Measurements from ENCODE around the gene PSMB11. TPM values are rescaled to one million over a fixed set of nuclear protein-coding genes. Genes with fewer than 3 reads are reported as not detected.

PSMB11 gene
- total RNA-seq, 8 experiments from 2014 or later: 0.05 to 0.76 (median 0.17) TPM; not detected in 2

DNA sequence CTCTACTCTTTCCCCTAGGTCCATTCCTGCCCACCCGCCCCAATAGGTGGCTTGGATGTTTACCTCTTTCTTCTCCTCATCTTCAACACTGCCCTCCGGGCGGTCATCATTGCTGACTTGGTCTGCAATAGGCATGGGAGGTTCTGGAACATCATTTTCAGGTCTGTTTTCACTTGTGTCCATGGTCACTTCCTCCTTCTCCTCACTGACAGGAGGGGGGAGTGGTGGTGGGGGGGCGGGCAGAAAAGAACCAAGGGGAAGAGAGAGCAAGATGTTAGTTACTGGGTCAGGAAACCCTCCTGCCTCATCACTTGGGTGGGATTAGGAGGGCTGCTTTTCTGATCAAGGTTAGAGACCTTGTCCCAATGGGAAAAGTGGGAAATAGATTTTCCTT lies 27.4 kb downstream of the PSMB11 start:
- in situ Hi-C loops (cut with MboI; ENCODE audit: low pct_unique_long_range_greater_than_20kb in 2 of 9, low sequenced_read_pairs in 9 of 9, unreplicated experiment in 9 of 9): loop anchor here in 6 of 9 experiments (10.0 to 25.0 kb wide), 3 partner anchors 85 to 507 kb away; partner anchors contain the start of genes AJUBA (in 2 of the 6) and HAUS4 (in 2 of the 6)
- peak overlapping the region in 2 of 5 donors; percentile 2 to 13 for H3K4me3 ChIP-seq
- 60 to 100% (median 76%) methylated on average over 1 to 2 of the region's 4 CpGs; no CpG with 5 or more reads in 6 of the 10 experiments for WGBS, 10 experiments
- ATAC-seq (replicated peaks in 6 of 8): no peak
- peaks cover 27 to 31% of the 10 kb centered on the region in 2 donors for H3K4me1 ChIP-seq (replicated peaks in 1 of 2)
- peak overlapping the region in 1 of 2 donors; percentile 15 for H3K27ac ChIP-seq

DNA sequence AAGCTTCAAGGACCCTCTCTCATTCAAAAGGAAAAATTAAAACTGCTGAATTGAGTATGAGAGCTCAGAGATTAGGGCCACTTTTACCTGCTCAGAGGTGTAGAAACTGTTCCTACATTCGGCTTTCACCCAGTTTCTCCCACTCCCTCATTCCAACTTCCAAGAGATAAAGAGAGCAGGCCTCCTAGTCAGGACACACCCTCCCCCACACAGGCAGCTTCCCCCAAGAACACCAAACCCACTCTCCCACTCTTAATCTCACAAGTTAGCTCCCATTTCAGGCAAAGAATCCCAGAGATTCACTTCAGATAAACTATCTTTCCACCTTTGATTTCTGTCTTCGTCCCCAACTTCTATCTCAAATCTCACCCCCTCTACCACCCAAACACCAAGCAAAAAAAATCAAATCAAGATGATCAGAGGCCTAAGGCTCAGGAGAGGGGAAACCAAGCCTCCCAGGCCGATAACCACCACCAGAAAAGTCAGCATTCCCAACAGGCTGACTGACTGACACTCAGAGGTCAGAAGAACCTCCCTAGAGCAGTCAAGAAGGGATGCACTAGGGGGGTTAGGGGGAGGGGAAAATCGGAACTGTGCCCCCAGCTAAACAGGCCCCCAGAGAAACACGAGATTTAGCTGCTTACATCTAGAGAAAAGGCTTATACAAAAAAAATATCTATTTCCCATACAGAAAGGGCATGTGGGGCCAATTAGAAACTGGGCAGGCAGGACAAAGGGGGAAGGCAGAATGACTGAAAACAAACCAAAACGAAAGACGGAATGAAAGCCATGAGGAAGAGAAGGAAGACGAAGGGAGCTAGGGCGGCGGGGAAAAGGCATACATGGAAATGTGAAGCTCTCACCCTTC lies 28.5 kb downstream of the PSMB11 start:
- Histone ChIP-seq H3K4me1 (replicated peaks in 1 of 2) (peaks cover 27 to 31% of the 10 kb centered on the region in 2 donors), H3K27ac (peak overlapping the region; percentile 86 to 89), H3K4me3 (peak overlapping the region; percentile 64 to 90 (median 81))
- WGBS, 10 experiments: 0 to 40% (median 2%) methylated on average over 1 to 8 of the region's 10 CpGs; no CpG with 5 or more reads in 1 of the 10 experiments
- in situ Hi-C loops (cut with MboI; ENCODE audit: low pct_unique_long_range_greater_than_20kb in 2 of 9, low sequenced_read_pairs in 9 of 9, unreplicated experiment in 9 of 9): loop anchor here in 5 of 9 experiments (25.0 kb wide), 2 partner anchors 108 to 508 kb away; partner anchors contain the start of gene HAUS4 (in 2 of the 5)
- ATAC-seq (replicated peaks in 6 of 8): no peak

DNA sequence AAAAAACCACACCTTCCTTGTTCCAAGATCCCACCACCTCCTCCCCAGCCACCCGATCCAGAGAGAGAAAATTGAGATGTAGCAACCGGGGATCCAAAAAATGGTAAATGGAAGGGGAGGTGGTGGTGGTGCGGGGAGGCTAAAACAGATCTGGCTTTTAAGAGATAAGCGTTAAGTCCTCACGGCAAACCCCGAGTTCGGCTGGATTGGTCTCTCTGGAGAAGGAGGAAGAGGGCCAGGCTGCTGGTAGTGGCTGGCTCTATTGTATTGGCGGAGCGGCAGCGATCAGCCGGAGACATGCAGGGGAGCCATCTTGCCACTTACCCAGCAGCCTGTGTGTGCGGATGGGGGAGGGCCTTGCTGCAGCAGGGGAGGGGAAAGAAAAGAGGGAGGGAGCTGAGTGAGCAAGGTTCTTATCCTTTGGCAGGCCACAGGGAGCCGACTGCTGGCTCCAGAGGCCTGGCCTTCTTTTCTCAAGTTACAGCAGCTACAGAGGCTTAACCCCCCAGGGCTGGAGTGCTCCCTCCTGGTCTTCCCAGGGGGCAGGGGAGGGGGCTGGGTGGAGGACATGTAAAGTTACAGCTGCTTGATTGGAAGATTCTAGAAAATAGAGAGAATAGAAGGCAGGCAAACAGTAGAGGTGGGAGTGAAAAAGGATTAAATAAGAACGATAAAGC lies 29.4 kb downstream of the PSMB11 start:
- Histone ChIP-seq H3K4me3 (peak overlapping the region; percentile 64 to 90 (median 81)), H3K4me1 (replicated peaks in 1 of 2) (peaks cover 25 to 31% of the 10 kb centered on the region in 2 donors), H3K27ac (peak overlapping the region; percentile 86 to 89)
- in situ Hi-C loops (cut with MboI; ENCODE audit: low pct_unique_long_range_greater_than_20kb in 2 of 9, low sequenced_read_pairs in 9 of 9, unreplicated experiment in 9 of 9): loop anchor here in 5 of 9 experiments (25.0 kb wide), 2 partner anchors 109 to 509 kb away; partner anchors contain the start of gene HAUS4 (in 2 of the 5)
- peak; percentile 87 to 96 (median 94) for ATAC-seq (replicated peaks in 6 of 8)
- whole genome bisulfite sequencing, 10 experiments: 0 to 40% (median 4%) methylated on average over 1 to 8 of the region's 14 CpGs

DNA sequence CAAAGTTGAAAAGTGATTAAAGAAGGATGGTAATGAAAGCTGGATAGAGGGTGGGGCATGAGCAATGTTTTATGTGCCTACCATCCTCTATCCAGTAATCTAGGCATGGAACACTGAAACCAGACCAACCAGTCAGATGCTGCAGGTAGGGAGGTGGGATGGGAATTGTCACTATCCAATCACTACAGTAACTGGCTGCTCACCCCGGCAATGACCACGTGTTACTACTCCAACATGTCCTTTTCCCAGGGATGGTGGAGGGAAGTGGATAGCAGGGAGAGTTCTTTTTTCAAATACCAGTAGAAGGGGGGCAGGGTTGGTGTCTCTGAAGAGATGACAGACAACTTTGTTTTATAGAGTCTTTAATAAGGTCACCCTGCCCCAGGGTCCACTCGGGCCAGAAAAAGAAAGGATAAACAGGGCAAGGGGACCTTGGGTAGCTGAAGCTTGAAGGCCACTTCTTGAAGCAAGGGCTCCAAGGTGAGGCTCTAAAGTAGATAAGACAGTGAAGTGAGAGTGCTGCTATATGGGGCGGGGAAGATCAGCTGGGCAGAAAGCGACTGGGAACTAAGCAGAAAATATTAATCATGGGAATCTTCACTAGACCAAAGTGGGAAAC lies 30.0 kb downstream of the PSMB11 start:
- WGBS, 10 experiments: 0 to 100% (median 48%) methylated on average over 1 to 5 of the region's 5 CpGs; no CpG with 5 or more reads in 2 of the 10 experiments
- peak; percentile 13 to 68 (median 50) for ATAC-seq (replicated peaks in 6 of 8)
- peak overlapping the region; percentile 86 to 89 for H3K27ac ChIP-seq
- in situ Hi-C loops (cut with MboI; ENCODE audit: low pct_unique_long_range_greater_than_20kb in 2 of 9, low sequenced_read_pairs in 9 of 9, unreplicated experiment in 9 of 9): loop anchor here in 5 of 9 experiments (25.0 kb wide), 2 partner anchors 110 to 510 kb away; partner anchors contain the start of gene HAUS4 (in 2 of the 5)
- peaks cover 25 to 31% of the 10 kb centered on the region in 2 donors for H3K4me1 ChIP-seq (replicated peaks in 1 of 2)
- peak overlapping the region; percentile 64 to 90 (median 81) for H3K4me3 ChIP-seq

DNA sequence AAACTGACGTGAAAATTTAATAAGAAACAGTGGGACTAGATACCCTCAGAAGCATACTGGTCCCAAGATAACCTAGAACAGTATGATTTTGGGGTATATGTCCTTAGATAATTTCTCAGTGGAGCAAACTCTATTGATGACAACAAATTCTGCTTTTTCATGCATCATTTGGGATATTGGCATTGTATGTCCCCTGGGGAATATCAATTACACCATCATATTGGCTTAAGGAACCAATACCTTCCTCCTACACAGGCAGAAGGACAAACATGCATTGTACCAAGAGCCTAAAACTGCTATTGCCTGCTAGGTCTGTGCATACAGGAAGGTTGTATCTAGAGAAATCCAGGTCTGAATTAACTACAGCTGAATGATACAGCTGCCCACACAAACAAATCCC lies 32.9 kb downstream of the PSMB11 start:
- ATAC-seq (replicated peaks in 6 of 8): no peak
- Histone ChIP-seq H3K27ac (no peak overlapping the region), H3K4me1 (replicated peaks in 1 of 2) (peaks cover 14 to 15% of the 10 kb centered on the region in 2 donors), H3K4me3 (no peak overlapping the region)
- 50 to 100% (median 100%) methylated on average over 1 of the region's 1 CpG; no CpG with 5 or more reads in 1 of the 10 experiments for WGBS, 10 experiments
- in situ Hi-C loops (cut with MboI; ENCODE audit: low pct_unique_long_range_greater_than_20kb in 2 of 9, low sequenced_read_pairs in 9 of 9, unreplicated experiment in 9 of 9): loop anchor here in 5 of 9 experiments (25.0 kb wide), 2 partner anchors 113 to 513 kb away; partner anchors contain the start of gene HAUS4 (in 2 of the 5)

DNA sequence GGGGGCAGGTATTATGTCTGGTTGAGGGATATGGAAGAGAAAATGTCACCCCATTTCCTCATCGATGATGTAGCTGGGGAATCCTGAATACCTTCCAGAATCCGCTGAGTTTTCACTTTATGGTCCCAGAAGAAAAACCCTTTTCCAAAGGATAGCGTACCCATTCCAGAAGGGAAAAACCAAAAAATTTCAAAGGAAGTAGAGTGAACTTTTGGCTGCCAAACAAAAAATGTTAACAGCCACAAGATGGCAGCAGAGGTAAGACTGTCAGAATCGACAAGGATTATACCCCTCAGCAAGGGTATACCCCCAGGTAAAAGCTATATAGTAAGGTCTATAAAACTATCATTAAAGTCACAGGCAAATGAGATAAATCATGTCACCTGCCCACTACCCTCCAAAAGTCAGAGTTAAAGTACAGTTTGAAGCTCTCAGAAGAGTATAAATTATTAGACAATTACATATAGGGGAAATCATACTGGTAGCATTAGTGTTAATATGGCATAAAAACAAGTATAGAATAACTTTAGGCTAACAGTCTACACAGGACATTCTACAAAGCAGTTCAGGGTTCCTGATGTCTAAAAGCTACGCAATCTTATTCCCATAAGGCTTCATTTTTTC lies 34.9 kb downstream of the PSMB11 start:
- no peak overlapping the region for H3K27ac ChIP-seq
- 42 to 100% (median 62%) methylated on average over 1 to 4 of the region's 5 CpGs for WGBS, 10 experiments
- H3K4me1 ChIP-seq (replicated peaks in 1 of 2): peaks cover 5 to 7% of the 10 kb centered on the region in 2 donors
- in situ Hi-C loops (cut with MboI; ENCODE audit: low pct_unique_long_range_greater_than_20kb in 2 of 9, low sequenced_read_pairs in 9 of 9, unreplicated experiment in 9 of 9): no loop called here
- peak in 1 of 8 experiments; percentile 66 for ATAC-seq (replicated peaks in 6 of 8)
- no peak overlapping the region for H3K4me3 ChIP-seq

DNA sequence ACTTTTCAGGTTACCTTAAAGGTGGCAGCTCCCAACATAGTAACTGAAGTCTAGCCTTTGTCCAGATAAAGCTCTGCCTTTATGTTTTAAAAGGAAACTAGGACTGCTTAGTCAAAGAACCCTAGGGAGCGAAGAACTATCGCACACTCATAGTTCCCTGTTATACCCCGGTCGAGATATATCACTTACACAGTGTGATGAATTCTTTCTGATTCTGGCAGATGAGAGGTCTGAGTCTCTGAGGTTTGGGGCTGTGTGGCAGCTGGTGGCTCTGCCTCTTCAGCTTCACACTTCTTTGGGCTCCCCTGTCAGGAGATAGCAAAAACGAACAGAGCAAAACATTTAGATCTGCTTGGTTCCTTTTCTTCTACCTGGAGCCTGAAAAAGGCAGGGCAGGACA lies 36.0 kb downstream of the PSMB11 start:
- no peak for ATAC-seq (replicated peaks in 6 of 8)
- H3K4me1 ChIP-seq (replicated peaks in 1 of 2): no peaks in the 10 kb centered on the region
- H3K27ac ChIP-seq: no peak overlapping the region
- H3K4me3 ChIP-seq: no peak overlapping the region
- 57 to 100% (median 82%) methylated on average over 2 to 5 of the region's 5 CpGs; no CpG with 5 or more reads in 3 of the 10 experiments for WGBS, 10 experiments
- in situ Hi-C loops (cut with MboI; ENCODE audit: low pct_unique_long_range_greater_than_20kb in 2 of 9, low sequenced_read_pairs in 9 of 9, unreplicated experiment in 9 of 9): no loop called here

DNA sequence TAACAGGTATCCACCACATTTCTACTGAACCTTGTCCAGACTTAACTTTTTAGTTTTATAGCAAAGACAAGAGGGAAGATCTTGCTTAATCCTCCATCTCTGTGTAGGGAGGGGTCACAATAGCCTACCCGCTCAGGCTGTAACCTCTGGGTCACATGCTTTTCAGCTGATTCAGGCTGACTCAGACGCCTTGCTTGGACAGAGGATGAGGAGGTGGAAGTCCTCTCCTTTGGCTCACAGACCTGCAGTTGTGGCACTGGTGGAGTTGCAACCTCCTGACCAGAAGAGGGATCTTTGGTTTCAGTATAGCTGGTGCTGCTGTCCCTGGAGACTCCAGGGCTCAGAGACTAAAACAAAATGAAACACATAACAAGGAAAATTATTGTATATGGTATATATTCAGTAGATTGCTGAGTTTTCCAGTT lies 36.7 kb downstream of the PSMB11 start:
- no peak overlapping the region for H3K4me3 ChIP-seq
- no peak overlapping the region for H3K27ac ChIP-seq
- in situ Hi-C loops (cut with MboI; ENCODE audit: low pct_unique_long_range_greater_than_20kb in 2 of 9, low sequenced_read_pairs in 9 of 9, unreplicated experiment in 9 of 9): no loop called here
- H3K4me1 ChIP-seq (replicated peaks in 1 of 2): no peaks in the 10 kb centered on the region
- peak in 5 of 8 experiments; percentile 18 to 99 (median 47) for ATAC-seq (replicated peaks in 6 of 8)
- WGBS, 10 experiments: 0 to 88% (median 56%) methylated on average over 1 of the region's 2 CpGs; no CpG with 5 or more reads in 6 of the 10 experiments

DNA sequence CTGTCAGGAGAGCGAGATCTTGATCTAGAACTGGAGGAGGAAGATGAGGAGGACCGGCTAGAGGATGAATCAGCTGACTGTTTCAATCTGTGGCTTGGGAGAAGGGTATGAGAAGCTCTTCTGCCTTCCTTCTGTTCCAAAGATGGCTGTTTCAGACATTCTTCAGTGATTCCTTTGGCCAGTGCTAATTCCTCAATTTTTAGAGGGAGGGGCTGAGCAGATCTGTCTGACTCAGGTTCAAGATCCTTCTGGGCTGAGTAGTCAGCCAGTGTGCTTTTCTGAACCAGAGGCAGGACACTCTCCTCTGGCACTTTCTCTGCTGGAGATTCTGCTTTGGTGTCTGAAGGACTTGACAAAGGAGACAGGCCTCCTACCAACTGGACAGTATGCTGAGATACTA lies 37.7 kb downstream of the PSMB11 start:
- WGBS, 10 experiments: 20 to 100% (median 73%) methylated on average over 1 to 2 of the region's 2 CpGs; no CpG with 5 or more reads in 5 of the 10 experiments
- no peak for ATAC-seq (replicated peaks in 6 of 8)

DNA sequence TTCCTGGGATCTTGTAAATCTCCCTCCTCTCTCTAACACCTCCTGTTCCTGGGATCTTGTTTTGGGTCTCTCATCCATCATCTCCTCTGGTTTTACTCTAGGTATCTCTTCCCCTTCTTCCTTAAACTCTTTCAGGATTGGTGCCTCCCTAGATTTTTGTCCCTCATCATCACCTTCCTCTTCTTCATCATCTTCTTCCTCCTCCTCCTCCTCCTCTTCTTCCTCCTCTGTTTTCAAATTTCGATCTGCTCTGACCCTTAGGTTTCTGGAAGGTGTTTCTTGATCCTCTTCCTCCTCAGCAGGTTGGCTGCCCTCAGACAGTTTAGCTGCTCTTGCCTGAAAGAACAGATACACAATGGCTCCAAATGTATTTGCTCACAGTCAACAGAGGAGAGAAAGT lies 38.5 kb downstream of the PSMB11 start:
- ATAC-seq (replicated peaks in 6 of 8): no peak
- Histone ChIP-seq H3K27ac (no peak overlapping the region), H3K4me3 (no peak overlapping the region), H3K4me1 (replicated peaks in 1 of 2) (no peaks in the 10 kb centered on the region)
- in situ Hi-C loops (cut with MboI; ENCODE audit: low pct_unique_long_range_greater_than_20kb in 2 of 9, low sequenced_read_pairs in 9 of 9, unreplicated experiment in 9 of 9): no loop called here
- 88 to 100% (median 100%) methylated on average over 1 of the region's 1 CpG; no CpG with 5 or more reads in 1 of the 10 experiments for WGBS, 10 experiments

More for the DNA sequence above, 37.7 kb downstream of the PSMB11 start:
- Histone ChIP-seq H3K27ac (no peak overlapping the region), H3K4me3 (no peak overlapping the region), H3K4me1 (replicated peaks in 1 of 2) (no peaks in the 10 kb centered on the region)
- in situ Hi-C loops (cut with MboI; ENCODE audit: low pct_unique_long_range_greater_than_20kb in 2 of 9, low sequenced_read_pairs in 9 of 9, unreplicated experiment in 9 of 9): no loop called here

DNA sequence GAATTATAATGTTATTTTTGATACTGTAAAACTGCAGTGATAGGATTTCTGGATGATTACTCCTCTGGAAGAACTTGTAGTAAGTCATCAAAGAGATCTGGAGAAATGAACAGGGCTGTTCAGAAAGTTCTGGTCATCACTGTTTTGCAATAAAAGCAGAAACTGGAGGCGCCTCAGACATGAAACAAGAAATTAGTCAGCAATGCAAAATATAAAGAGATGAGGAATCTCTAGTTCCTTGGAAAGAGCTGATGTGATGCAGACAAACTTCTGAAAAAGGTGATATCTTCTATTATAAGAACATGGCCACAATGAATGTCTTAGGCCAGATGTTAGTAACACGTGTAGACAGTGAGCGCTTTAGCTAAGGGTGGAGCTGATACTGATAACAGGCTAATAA lies 43.4 kb downstream of the PSMB11 start:
- no peak overlapping the region for H3K4me3 ChIP-seq
- H3K27ac ChIP-seq: no peak overlapping the region
- WGBS, 10 experiments: 36 to 100% (median 89%) methylated on average over 1 to 3 of the region's 3 CpGs; no CpG with 5 or more reads in 1 of the 10 experiments
- H3K4me1 ChIP-seq (replicated peaks in 1 of 2): no peaks in the 10 kb centered on the region
- in situ Hi-C loops (cut with MboI; ENCODE audit: low pct_unique_long_range_greater_than_20kb in 2 of 9, low sequenced_read_pairs in 9 of 9, unreplicated experiment in 9 of 9): no loop called here
- peak in 1 of 8 experiments; percentile 46 for ATAC-seq (replicated peaks in 6 of 8)

DNA sequence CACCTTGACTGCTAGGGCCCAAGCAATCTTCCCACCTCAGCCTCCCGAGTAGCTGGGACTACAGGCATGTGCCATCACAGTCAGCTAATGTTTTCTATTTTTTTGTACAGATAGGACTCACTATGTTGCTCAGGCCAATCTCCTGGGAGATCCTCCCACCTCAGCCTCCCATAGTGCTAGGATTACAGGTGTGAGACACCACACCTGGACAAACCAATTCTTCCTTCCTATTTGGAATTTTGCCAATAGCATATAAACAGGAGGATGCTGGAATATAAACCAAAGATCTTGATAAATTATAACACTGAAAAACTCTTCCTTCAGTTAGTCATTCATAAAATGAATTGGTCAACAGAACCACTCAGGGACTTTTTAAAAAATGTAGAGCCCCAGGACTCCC lies 44.6 kb downstream of the PSMB11 start:
- no peak for ATAC-seq (replicated peaks in 6 of 8)
- in situ Hi-C loops (cut with MboI; ENCODE audit: low pct_unique_long_range_greater_than_20kb in 2 of 9, low sequenced_read_pairs in 9 of 9, unreplicated experiment in 9 of 9): no loop called here
- Histone ChIP-seq H3K27ac (no peak overlapping the region), H3K4me3 (no peak overlapping the region), H3K4me1 (replicated peaks in 1 of 2) (no peaks in the 10 kb centered on the region)
- 86 to 100% (median 100%) methylated on average over 1 of the region's 1 CpG; no CpG with 5 or more reads in 6 of the 10 experiments for WGBS, 10 experiments

Measured in motor neuron (in vitro differentiated cells).